DND-41 (cell line): ENCODE results near the gene ADCY1.

Experiments
- EZH2 ChIP-seq: IDR thresholded peaks from 3 replicates; pipeline ENCODE4 v1.6.1; 2012; ENCODE audit warnings: borderline replicate concordance, low read depth, mild to moderate bottlenecking, moderate library complexity, low read length, inconsistent platforms; ENCODE audit not compliant: severe bottlenecking
- TF ChIP-seq, protein P1 (sequence below): IDR thresholded peaks from 2 replicates; pipeline ENCODE4 v1.5.1; 2012; ENCODE audit warnings: borderline replicate concordance, low read length, moderate library complexity, mild to moderate bottlenecking; ENCODE audit not compliant: poor library complexity, severe bottlenecking; ENCODE audit errors: extremely low read depth

DNA sequence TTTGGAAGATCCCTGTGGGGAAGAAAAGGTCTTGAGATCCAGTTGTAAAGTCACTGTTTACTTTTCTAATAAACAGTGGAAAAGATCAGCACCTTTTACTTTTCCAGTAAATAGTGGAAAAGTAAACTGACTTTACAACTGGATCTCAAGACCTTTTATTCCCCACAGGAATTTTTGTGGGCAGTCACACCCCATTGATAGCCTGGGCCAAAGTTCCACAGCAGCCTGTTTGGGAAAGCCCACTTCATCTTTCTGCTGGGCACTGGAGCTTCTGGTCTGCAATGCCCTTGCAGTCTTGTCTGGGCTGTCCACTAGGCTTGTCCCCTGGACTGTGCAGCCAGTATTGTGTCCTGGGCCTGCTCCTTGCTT, 50.2 kb downstream of the ADCY1 start:
- TF ChIP-seq, protein P1, sequence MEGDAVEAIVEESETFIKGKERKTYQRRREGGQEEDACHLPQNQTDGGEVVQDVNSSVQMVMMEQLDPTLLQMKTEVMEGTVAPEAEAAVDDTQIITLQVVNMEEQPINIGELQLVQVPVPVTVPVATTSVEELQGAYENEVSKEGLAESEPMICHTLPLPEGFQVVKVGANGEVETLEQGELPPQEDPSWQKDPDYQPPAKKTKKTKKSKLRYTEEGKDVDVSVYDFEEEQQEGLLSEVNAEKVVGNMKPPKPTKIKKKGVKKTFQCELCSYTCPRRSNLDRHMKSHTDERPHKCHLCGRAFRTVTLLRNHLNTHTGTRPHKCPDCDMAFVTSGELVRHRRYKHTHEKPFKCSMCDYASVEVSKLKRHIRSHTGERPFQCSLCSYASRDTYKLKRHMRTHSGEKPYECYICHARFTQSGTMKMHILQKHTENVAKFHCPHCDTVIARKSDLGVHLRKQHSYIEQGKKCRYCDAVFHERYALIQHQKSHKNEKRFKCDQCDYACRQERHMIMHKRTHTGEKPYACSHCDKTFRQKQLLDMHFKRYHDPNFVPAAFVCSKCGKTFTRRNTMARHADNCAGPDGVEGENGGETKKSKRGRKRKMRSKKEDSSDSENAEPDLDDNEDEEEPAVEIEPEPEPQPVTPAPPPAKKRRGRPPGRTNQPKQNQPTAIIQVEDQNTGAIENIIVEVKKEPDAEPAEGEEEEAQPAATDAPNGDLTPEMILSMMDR, result no peak
- TF ChIP-seq EZH2, result no peak
